Parathyroid adenoma (tissue), 2 donors: ENCODE results near the gene BRPF1.

Source experiments
- H2AFZ ChIP-seq: fragments of 300-600 bp; sonication (generic); one replicate; pipeline ENCODE4 v1.7.0; 2017; ENCODE audit warnings: antibody characterized with exemption, mild to moderate bottlenecking
- H3K27ac ChIP-seq: fragments of 300-600 bp; sonication (generic); one replicate; pipeline ENCODE4 v1.7.0; 2017
- H3K27me3 ChIP-seq: fragments of 300-600 bp; sonication (generic); one replicate; pipeline ENCODE4 v1.7.0; 2017; ENCODE audit warnings: low read length; ENCODE audit not compliant: control insufficient read depth, insufficient read depth
- H3K36me3 ChIP-seq: fragments of 300-600 bp; sonication (generic); one replicate; pipeline ENCODE4 v1.7.0; 2017; ENCODE audit warnings: low read length; ENCODE audit not compliant: control insufficient read depth, insufficient read depth
- H3K4me1 ChIP-seq: fragments of 300-600 bp; sonication (generic); one replicate; pipeline ENCODE4 v1.7.0; 2017; ENCODE audit warnings: control low read depth
- H3K4me2 ChIP-seq: fragments of 300-600 bp; sonication (generic); one replicate; pipeline ENCODE4 v1.7.0; 2017; ENCODE audit warnings: low read length
- H3K4me3 ChIP-seq: fragments of 300-600 bp; sonication (generic); one replicate; pipeline ENCODE4 v1.7.0; 2017; ENCODE audit warnings: low read depth, low read length
- H3K79me2 ChIP-seq: fragments of 300-600 bp; sonication (generic); one replicate; pipeline ENCODE4 v1.7.0; 2017; ENCODE audit warnings: control low read depth
- H3K9ac ChIP-seq: fragments of 300-600 bp; sonication (generic); one replicate; pipeline ENCODE4 v1.7.0; 2017; ENCODE audit warnings: mild to moderate bottlenecking
- H3K9me3 ChIP-seq: fragments of 300-600 bp; sonication (generic); one replicate; pipeline ENCODE4 v1.7.0; 2017; ENCODE audit warnings: low read length; ENCODE audit not compliant: control insufficient read depth
- CTCF ChIP-seq: fragments of 300-600 bp; sonication (generic); IDR thresholded peaks from one replicate; pipeline ENCODE4 v1.7.0; 2017; ENCODE audit warnings: antibody characterized with exemption, mild to moderate bottlenecking
- donor health status: primary hyperparathyroidism.

BRPF1 gene

GRCh38 chr3:9731206-9732079, at the start of gene BRPF1:
Gene BRPF1, plus strand, starts transcription at chr3:9731735. Its CDS starts 2,406 bp downstream, at chr3:9734141.
- peak within 1 kb of the TSS; percentile 87 for H3K4me2 ChIP-seq
- H3K4me1 ChIP-seq: peaks cover 12% of the 10 kb centered on the region
- peak within 1 kb of the TSS; percentile 88 for H3K9ac ChIP-seq
- no peaks in the 10 kb centered on the region for H3K36me3 ChIP-seq
- peak within 1 kb of the TSS; percentile 98 for H3K27ac ChIP-seq
- no peaks in the 10 kb centered on the region for H3K27me3 ChIP-seq
- H2AFZ ChIP-seq: peak within 1 kb of the TSS; percentile 93
- H3K4me3 ChIP-seq: peak within 1 kb of the TSS; percentile 89
- no peak for TF ChIP-seq CTCF
- no peaks in the 10 kb centered on the region for H3K9me3 ChIP-seq
- H3K79me2 ChIP-seq: peaks cover 30% of the 10 kb centered on the region

GRCh38 chr3:9682096-9682495, 49.4 kb upstream of the BRPF1 start:
- Histone ChIP-seq H2AFZ (no peak overlapping the region), H3K27ac (no peak overlapping the region), H3K4me1 (peaks cover 13% of the 10 kb centered on the region), H3K79me2 (peaks cover 10% of the 10 kb centered on the region), H3K9me3 (no peaks in the 10 kb centered on the region), H3K4me2 (no peak overlapping the region), H3K27me3 (no peaks in the 10 kb centered on the region), H3K4me3 (no peak overlapping the region), H3K36me3 (no peaks in the 10 kb centered on the region), H3K9ac (no peak overlapping the region)
- TF ChIP-seq CTCF: no peak

GRCh38 chr3:9683426-9683825, 48.1 kb upstream of the BRPF1 start:
- Histone ChIP-seq H3K4me2 (no peak overlapping the region), H3K27ac (no peak overlapping the region), H3K4me3 (no peak overlapping the region), H2AFZ (no peak overlapping the region), H3K9ac (no peak overlapping the region), H3K9me3 (no peaks in the 10 kb centered on the region), H3K27me3 (no peaks in the 10 kb centered on the region), H3K4me1 (peaks cover 13% of the 10 kb centered on the region), H3K79me2 (peaks cover 10% of the 10 kb centered on the region), H3K36me3 (no peaks in the 10 kb centered on the region)
- no peak for TF ChIP-seq CTCF

- H3K9ac ChIP-seq: no peak overlapping the region
- no peaks in the 10 kb centered on the region for H3K27me3 ChIP-seq
- peaks cover 10% of the 10 kb centered on the region for H3K79me2 ChIP-seq
- TF ChIP-seq CTCF: no peak
- no peak overlapping the region for H3K4me3 ChIP-seq
- no peaks in the 10 kb centered on the region for H3K36me3 ChIP-seq
- no peak overlapping the region for H3K4me2 ChIP-seq
- no peak overlapping the region for H3K27ac ChIP-seq
- H2AFZ ChIP-seq: no peak overlapping the region
- H3K9me3 ChIP-seq: no peaks in the 10 kb centered on the region
- H3K4me1 ChIP-seq: no peaks in the 10 kb centered on the region
These were observed 46.1 kb upstream of the BRPF1 start for GRCh38 chr3:9685216-9686049.
